ENCODE measurements around the gene CDH12.

Gene CDH12

DNA sequence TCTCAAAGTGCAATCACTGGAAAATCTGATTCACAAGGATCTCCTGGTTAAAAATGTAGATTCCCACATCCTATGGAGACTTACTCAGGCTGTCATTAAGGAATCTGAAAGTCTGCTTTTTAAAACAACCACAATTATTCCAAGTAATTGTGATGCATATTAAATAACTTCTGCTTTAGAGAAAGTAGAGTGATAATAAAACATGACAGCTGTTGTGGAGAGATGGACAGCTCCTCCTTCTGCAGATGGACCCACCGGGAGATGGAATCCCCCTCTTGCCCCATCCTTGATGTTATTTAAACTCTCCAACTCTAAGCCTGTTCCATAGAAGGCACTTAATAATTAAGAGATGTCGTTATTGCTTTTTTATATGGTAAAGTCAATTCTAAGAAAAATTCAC, 802.2 kb downstream of the CDH12 start:
- TF ChIP-seq, protein P1, sequence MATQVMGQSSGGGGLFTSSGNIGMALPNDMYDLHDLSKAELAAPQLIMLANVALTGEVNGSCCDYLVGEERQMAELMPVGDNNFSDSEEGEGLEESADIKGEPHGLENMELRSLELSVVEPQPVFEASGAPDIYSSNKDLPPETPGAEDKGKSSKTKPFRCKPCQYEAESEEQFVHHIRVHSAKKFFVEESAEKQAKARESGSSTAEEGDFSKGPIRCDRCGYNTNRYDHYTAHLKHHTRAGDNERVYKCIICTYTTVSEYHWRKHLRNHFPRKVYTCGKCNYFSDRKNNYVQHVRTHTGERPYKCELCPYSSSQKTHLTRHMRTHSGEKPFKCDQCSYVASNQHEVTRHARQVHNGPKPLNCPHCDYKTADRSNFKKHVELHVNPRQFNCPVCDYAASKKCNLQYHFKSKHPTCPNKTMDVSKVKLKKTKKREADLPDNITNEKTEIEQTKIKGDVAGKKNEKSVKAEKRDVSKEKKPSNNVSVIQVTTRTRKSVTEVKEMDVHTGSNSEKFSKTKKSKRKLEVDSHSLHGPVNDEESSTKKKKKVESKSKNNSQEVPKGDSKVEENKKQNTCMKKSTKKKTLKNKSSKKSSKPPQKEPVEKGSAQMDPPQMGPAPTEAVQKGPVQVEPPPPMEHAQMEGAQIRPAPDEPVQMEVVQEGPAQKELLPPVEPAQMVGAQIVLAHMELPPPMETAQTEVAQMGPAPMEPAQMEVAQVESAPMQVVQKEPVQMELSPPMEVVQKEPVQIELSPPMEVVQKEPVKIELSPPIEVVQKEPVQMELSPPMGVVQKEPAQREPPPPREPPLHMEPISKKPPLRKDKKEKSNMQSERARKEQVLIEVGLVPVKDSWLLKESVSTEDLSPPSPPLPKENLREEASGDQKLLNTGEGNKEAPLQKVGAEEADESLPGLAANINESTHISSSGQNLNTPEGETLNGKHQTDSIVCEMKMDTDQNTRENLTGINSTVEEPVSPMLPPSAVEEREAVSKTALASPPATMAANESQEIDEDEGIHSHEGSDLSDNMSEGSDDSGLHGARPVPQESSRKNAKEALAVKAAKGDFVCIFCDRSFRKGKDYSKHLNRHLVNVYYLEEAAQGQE (IDR thresholded peaks at IDR 0.05; ENCODE audit: low read depth): 0 out of 2 replicates have a peak, but pooled peaks have one; percentile 17
- TF ChIP-seq, protein P2, sequence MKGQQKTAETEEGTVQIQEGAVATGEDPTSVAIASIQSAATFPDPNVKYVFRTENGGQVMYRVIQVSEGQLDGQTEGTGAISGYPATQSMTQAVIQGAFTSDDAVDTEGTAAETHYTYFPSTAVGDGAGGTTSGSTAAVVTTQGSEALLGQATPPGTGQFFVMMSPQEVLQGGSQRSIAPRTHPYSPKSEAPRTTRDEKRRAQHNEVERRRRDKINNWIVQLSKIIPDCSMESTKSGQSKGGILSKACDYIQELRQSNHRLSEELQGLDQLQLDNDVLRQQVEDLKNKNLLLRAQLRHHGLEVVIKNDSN (IDR thresholded peaks at IDR 0.05): no peak

DNA sequence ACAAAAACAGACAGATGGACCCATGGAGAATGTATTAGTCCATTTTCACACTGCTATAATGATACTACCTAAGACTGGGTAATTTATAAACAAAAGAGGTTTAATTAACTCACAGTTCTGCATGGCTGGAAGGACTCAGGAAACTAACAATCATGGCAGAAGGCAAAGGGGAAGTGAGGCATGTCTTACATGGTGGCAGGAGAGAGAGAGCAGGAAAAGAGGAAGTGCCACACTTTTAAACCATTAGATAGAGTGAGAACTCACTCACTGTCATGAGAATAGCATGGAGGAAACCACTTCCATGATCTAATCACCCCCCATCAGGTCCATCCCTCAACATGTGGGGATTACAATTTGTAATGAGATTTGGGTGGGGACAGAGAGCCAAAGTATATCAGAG, 808.9 kb downstream of the CDH12 start:
- TF ChIP-seq, protein P3, sequence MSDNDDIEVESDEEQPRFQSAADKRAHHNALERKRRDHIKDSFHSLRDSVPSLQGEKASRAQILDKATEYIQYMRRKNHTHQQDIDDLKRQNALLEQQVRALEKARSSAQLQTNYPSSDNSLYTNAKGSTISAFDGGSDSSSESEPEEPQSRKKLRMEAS (IDR thresholded peaks at IDR 0.05): no peak
- TF ChIP-seq CREB1 (IDR thresholded peaks at IDR 0.05; ENCODE audit: low read depth) (no peak), TAF1 (IDR thresholded peaks at IDR 0.05; ENCODE audit: low read depth) (no peak), FOXM1 (IDR thresholded peaks at IDR 0.05; ENCODE audit: borderline replicate concordance, low read depth) (no peak), YY1 (IDR thresholded peaks at IDR 0.05; ENCODE audit: low read depth) (no peak), ZBTB7A (IDR thresholded peaks at IDR 0.05; ENCODE audit: low read depth) (no peak), NFIC (IDR thresholded peaks at IDR 0.05) (no peak), TEAD4 (IDR thresholded peaks at IDR 0.05) (no peak), EGR1 (IDR thresholded peaks at IDR 0.05) (no peak), TCF12 (IDR thresholded peaks at IDR 0.05; ENCODE audit: low read depth) (no peak), EP300 (IDR thresholded peaks at IDR 0.05; ENCODE audit: borderline replicate concordance) (no peak), RAD21 (IDR thresholded peaks at IDR 0.05; ENCODE audit: low read depth) (no peak), CEBPB (IDR thresholded peaks at IDR 0.05) (no peak)
- TF ChIP-seq, protein P1 (IDR thresholded peaks at IDR 0.05; ENCODE audit: low read depth): no peak
- TF ChIP-seq, protein P2 (IDR thresholded peaks at IDR 0.05): no peak

DNA sequence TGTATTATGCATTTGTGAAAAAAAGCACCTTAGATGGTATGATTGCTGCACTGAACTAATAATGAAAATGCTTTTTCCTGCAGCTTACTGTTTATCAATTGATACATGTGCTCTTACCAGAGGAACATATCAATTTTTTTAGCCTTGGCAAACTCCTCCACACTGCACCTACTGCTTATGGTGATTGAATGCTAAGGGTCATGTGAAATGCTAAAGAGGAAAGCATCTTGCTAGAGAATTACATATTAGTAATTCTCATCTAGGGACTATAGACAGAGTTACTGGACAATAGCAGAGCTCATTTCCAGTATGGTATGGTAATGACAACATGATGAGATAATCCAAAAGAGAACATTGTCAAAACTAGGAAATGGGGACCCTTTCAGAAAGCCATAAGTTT, 817.1 kb downstream of the CDH12 start:
- TF ChIP-seq, protein P1 (IDR thresholded peaks at IDR 0.05; ENCODE audit: low read depth): no peak
- TF ChIP-seq, protein P2 (IDR thresholded peaks at IDR 0.05): no peak
- no peak for TF ChIP-seq EP300 (IDR thresholded peaks at IDR 0.05; ENCODE audit: borderline replicate concordance)
- no peak for TF ChIP-seq YY1 (IDR thresholded peaks at IDR 0.05; ENCODE audit: low read depth)
- no peak for TF ChIP-seq NFIC (IDR thresholded peaks at IDR 0.05)
- TF ChIP-seq, protein P3 (IDR thresholded peaks at IDR 0.05): no peak
- no peak for TF ChIP-seq EGR1 (IDR thresholded peaks at IDR 0.05)
- no peak for TF ChIP-seq TAF1 (IDR thresholded peaks at IDR 0.05; ENCODE audit: low read depth)
- no peak for TF ChIP-seq CREB1 (IDR thresholded peaks at IDR 0.05; ENCODE audit: low read depth)
- TF ChIP-seq FOXM1 (IDR thresholded peaks at IDR 0.05; ENCODE audit: borderline replicate concordance, low read depth): no peak
- no peak for TF ChIP-seq TEAD4 (IDR thresholded peaks at IDR 0.05)
- no peak for TF ChIP-seq ZBTB7A (IDR thresholded peaks at IDR 0.05; ENCODE audit: low read depth)
- TF ChIP-seq CEBPB (IDR thresholded peaks at IDR 0.05): no peak
- no peak for TF ChIP-seq TCF12 (IDR thresholded peaks at IDR 0.05; ENCODE audit: low read depth)
- no peak for TF ChIP-seq RAD21 (IDR thresholded peaks at IDR 0.05; ENCODE audit: low read depth)

DNA sequence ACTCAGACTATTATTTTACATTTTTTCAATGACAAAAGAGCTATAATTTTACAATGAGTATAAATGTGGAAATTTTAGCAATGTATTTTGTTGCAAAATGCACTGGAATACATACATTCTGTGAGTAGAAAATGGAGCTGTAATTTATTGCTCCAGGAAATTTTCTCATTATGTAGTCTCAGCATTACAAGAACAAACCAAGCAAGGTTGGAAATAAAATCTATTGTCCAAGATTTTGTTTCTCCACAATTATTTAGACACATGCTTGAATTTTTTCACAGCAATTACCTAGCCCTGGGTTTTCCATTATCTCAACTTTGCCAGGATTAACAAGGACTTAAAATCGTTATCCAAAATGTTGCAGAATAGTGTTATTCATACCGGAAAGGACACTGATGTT, 820.1 kb downstream of the CDH12 start:
- no peak for TF ChIP-seq EP300 (IDR thresholded peaks at IDR 0.05; ENCODE audit: borderline replicate concordance)
- TF ChIP-seq TEAD4 (IDR thresholded peaks at IDR 0.05): no peak
- TF ChIP-seq TCF12 (IDR thresholded peaks at IDR 0.05; ENCODE audit: low read depth): no peak
- TF ChIP-seq, protein P2 (IDR thresholded peaks at IDR 0.05): no peak
- no peak for TF ChIP-seq CREB1 (IDR thresholded peaks at IDR 0.05; ENCODE audit: low read depth)
- no peak for TF ChIP-seq NFIC (IDR thresholded peaks at IDR 0.05)
- TF ChIP-seq CEBPB (IDR thresholded peaks at IDR 0.05): no peak
- TF ChIP-seq YY1 (IDR thresholded peaks at IDR 0.05; ENCODE audit: low read depth): no peak
